ENCODE data around the gene ALOXE3.

- no peak for TF ChIP-seq CTCF (IDR thresholded peaks at IDR 0.05 in 4 of 5, conservative IDR thresholded peaks at IDR 0.05 in 1 of 5)
- no peak for TF ChIP-seq POLR2A (IDR thresholded peaks at IDR 0.05)
Measured at GRCh38 chr17:8149419-8150193, 31.3 kb upstream of the ALOXE3 start.
